ENCODE data around the gene PRDM9.

- no peak for TF ChIP-seq CTCF (IDR thresholded peaks at IDR 0.05)
- no peak for TF ChIP-seq EP300 (IDR thresholded peaks at IDR 0.05)
Measured at GRCh38 chr5:23494558-23494957, 12.9 kb upstream of the PRDM9 start.

All from ovary (tissue), 3 donors.